ENCODE measurements around the gene PODN.

PODN gene

DNA sequence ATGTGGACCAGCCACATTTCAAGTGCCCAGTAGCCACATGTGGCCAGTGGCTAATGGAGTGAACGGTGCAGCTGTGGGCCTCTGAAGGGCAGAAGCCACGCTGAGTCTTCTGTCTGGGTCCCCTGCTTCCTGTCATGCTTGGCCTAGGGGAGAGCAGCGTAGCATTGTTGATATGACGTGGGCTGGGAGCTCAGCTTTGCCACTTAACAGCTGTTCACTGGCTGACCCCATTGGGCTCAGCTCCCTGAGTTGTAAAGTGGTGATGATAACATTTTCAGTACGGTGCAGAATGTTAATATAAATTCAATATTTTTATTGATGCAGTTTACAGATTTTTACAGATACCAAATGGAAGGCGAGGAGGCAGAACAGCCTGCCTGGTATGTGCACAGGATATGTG, 4.5 kb downstream of the PODN start:
- peaks cover 18% of the 10 kb centered on the region for H3K27me3 ChIP-seq (replicated peaks; ENCODE audit: insufficient read depth, low read length)

DNA sequence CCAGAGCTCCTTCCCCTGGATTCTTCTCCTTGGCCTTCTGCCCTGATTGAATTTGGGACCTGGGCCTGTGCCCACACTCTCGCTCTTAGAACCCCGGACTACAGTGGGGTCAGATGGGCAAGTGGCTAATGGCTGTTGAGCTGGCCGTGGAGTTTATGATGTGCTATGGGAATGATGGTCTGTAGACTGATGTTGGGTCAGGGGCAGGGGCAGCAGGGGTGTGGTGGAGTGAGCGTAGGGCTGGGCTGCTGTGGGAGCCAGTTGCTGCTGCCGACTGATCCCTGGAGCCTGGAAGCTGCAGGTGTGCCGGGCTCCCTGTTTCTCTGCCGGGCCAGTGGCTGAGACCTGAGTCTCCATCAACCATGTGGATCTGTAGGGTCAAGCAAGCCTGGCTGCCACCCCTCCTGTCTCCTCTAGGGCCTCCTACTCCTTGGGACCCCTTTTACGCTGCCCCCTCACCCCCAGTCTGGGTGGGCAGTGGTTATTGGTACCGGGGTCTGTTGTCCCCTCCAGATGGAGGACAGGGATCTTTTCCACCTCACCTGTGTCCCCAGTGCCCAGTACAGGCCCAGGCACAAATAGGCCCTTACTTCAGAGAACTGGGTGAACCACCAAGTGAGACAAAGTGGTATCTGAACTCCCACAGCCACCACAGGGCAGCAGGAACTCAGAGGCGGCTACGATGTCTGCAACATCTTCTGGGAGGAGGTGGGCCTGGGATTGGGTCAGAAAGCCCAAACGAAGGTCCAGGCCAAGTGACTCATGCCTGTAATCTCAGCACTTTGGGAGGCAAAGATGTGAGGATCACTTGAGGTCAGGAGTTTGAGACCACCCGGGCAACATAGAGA, 5.1 kb downstream of the PODN start:
- Histone ChIP-seq H3K4me2 (ENCODE audit: low read depth, low read length) (no peak overlapping the region), H3K9me2 (replicated peaks; ENCODE audit: insufficient read depth, low read length) (no peaks in the 10 kb centered on the region), H2AFZ (ENCODE audit: low read length) (no peak overlapping the region), H3K9ac (ENCODE audit: low read length) (no peak overlapping the region), H3K27ac (ENCODE audit: low read length) (no peak overlapping the region), H3K9me3 (replicated peaks; ENCODE audit: insufficient read depth, low read length) (no peaks in the 10 kb centered on the region), H3K27me3 (replicated peaks; ENCODE audit: insufficient read depth, low read length) (peaks cover 14% of the 10 kb centered on the region), H3K4me3 (ENCODE audit: low read length) (no peak overlapping the region), H3K79me2 (ENCODE audit: low read length) (no peaks in the 10 kb centered on the region), H4K20me1 (ENCODE audit: insufficient read depth, low read length) (no peaks in the 10 kb centered on the region), H3F3A (ENCODE audit: insufficient read depth, low read length) (no peaks in the 10 kb centered on the region), H3K36me3 (replicated peaks; ENCODE audit: insufficient read depth, low read length) (no peaks in the 10 kb centered on the region), H3K4me1 (ENCODE audit: low read length) (no peaks in the 10 kb centered on the region)
- no peak for DNase-seq
- TF ChIP-seq EZH2phosphoT487 (IDR thresholded peaks at IDR 0.05; ENCODE audit: low read length): no peak
- no peak for TF ChIP-seq EZH2 (optimal IDR thresholded peaks at IDR 0.05; ENCODE audit: low read depth, low read length)

More for the DNA sequence above, 4.5 kb downstream of the PODN start:
- H3K4me3 ChIP-seq (ENCODE audit: low read length): no peak overlapping the region
- no peak overlapping the region for H3K9ac ChIP-seq (ENCODE audit: low read length)
- H3K36me3 ChIP-seq (replicated peaks; ENCODE audit: insufficient read depth, low read length): no peaks in the 10 kb centered on the region
- H3K4me2 ChIP-seq (ENCODE audit: low read depth, low read length): no peak overlapping the region
- no peaks in the 10 kb centered on the region for H3K9me3 ChIP-seq (replicated peaks; ENCODE audit: insufficient read depth, low read length)
- no peaks in the 10 kb centered on the region for H3K9me2 ChIP-seq (replicated peaks; ENCODE audit: insufficient read depth, low read length)
- H3K27ac ChIP-seq (ENCODE audit: low read length): no peak overlapping the region
- H4K20me1 ChIP-seq (ENCODE audit: insufficient read depth, low read length): no peaks in the 10 kb centered on the region
- no peak overlapping the region for H2AFZ ChIP-seq (ENCODE audit: low read length)
- no peak for DNase-seq
- TF ChIP-seq, protein P1, sequence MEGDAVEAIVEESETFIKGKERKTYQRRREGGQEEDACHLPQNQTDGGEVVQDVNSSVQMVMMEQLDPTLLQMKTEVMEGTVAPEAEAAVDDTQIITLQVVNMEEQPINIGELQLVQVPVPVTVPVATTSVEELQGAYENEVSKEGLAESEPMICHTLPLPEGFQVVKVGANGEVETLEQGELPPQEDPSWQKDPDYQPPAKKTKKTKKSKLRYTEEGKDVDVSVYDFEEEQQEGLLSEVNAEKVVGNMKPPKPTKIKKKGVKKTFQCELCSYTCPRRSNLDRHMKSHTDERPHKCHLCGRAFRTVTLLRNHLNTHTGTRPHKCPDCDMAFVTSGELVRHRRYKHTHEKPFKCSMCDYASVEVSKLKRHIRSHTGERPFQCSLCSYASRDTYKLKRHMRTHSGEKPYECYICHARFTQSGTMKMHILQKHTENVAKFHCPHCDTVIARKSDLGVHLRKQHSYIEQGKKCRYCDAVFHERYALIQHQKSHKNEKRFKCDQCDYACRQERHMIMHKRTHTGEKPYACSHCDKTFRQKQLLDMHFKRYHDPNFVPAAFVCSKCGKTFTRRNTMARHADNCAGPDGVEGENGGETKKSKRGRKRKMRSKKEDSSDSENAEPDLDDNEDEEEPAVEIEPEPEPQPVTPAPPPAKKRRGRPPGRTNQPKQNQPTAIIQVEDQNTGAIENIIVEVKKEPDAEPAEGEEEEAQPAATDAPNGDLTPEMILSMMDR (IDR thresholded peaks at IDR 0.05; ENCODE audit: low read length): no peak
- TF ChIP-seq EZH2phosphoT487 (IDR thresholded peaks at IDR 0.05; ENCODE audit: low read length): no peak
- TF ChIP-seq EZH2 (optimal IDR thresholded peaks at IDR 0.05; ENCODE audit: low read depth, low read length): no peak
- H3F3A ChIP-seq (ENCODE audit: insufficient read depth, low read length): no peaks in the 10 kb centered on the region
- H3K79me2 ChIP-seq (ENCODE audit: low read length): no peaks in the 10 kb centered on the region
- H3K4me1 ChIP-seq (ENCODE audit: low read length): no peaks in the 10 kb centered on the region

DNA sequence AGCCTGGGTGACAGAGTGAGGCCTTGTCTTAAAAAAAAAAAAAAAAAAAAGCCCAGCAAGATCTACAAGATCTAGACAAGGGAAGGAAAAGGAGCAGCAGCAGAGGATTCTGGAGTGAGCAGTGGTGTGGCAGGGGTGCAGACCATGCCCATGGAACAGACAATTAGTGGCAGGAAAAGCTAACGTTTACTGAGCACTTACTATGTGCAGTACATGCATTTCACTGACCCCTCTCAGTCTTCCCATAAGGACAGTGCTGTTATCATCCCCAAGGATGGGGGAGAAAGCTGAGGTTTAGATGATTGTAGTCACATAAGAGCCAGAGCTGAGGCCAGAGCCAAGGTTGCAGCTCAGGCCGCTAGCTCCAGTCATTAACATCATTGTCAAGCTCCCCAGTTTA, 5.9 kb downstream of the PODN start:
- H3K27ac ChIP-seq (ENCODE audit: low read length): no peak overlapping the region

DNA sequence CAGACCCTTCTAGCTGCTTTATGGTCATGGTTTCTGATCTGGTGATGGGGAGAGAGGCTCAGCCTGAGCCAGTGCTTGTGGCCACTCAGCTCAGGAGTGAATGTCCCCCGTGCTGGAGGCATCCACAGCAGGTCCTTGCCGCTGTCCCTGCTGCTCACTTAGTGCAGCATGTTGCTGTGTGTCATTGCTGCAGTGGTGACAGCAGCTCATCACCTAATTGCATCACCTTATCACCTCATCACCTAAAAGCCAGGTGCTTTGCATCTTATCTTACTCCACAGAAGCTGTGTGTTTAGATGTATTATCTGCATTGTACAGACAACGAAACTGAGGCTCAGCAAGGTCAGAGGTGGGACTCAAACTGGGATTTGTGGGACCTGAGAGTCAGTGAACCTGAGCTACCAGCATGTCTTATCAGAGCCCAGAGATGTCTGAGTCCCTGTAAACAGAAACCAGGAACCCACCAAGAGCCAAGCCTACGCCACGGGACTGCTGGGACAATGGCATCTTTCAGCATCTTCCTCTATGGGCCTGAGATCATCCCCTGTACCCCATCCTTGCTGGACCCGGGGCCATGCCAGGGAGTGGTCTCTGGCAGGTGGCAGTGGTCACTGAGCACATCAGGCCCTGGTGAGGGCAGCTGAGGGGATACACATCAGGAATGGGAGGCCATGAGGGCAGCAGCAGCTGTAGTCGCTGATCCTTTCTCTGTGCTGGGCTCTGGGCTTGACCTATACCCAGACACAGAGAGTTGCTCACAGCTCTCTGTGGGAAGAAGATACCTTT, 6.5 kb downstream of the PODN start:
- Histone ChIP-seq H3K9me2 (replicated peaks; ENCODE audit: insufficient read depth, low read length) (no peaks in the 10 kb centered on the region), H3K9ac (ENCODE audit: low read length) (no peak overlapping the region), H3K36me3 (replicated peaks; ENCODE audit: insufficient read depth, low read length) (no peaks in the 10 kb centered on the region), H3K4me1 (ENCODE audit: low read length) (no peaks in the 10 kb centered on the region), H2AFZ (ENCODE audit: low read length) (no peak overlapping the region), H3K27ac (ENCODE audit: low read length) (no peak overlapping the region), H3K79me2 (ENCODE audit: low read length) (no peaks in the 10 kb centered on the region), H3K27me3 (replicated peaks; ENCODE audit: insufficient read depth, low read length) (no peaks in the 10 kb centered on the region), H3K4me2 (ENCODE audit: low read depth, low read length) (no peak overlapping the region), H4K20me1 (ENCODE audit: insufficient read depth, low read length) (no peaks in the 10 kb centered on the region), H3K9me3 (replicated peaks; ENCODE audit: insufficient read depth, low read length) (no peaks in the 10 kb centered on the region), H3F3A (ENCODE audit: insufficient read depth, low read length) (no peaks in the 10 kb centered on the region), H3K4me3 (ENCODE audit: low read length) (no peak overlapping the region)
- DNase-seq: no peak
- TF ChIP-seq, protein P1 (IDR thresholded peaks at IDR 0.05; ENCODE audit: low read length): no peak
- TF ChIP-seq EZH2phosphoT487 (IDR thresholded peaks at IDR 0.05; ENCODE audit: low read length) (no peak), EZH2 (optimal IDR thresholded peaks at IDR 0.05; ENCODE audit: low read depth, low read length) (no peak)

More for the DNA sequence above, 5.9 kb downstream of the PODN start:
- Histone ChIP-seq H3K79me2 (ENCODE audit: low read length) (no peaks in the 10 kb centered on the region), H3K4me3 (ENCODE audit: low read length) (no peak overlapping the region), H3K4me2 (ENCODE audit: low read depth, low read length) (no peak overlapping the region), H3K36me3 (replicated peaks; ENCODE audit: insufficient read depth, low read length) (no peaks in the 10 kb centered on the region), H3K9me3 (replicated peaks; ENCODE audit: insufficient read depth, low read length) (no peaks in the 10 kb centered on the region), H3F3A (ENCODE audit: insufficient read depth, low read length) (no peaks in the 10 kb centered on the region), H4K20me1 (ENCODE audit: insufficient read depth, low read length) (no peaks in the 10 kb centered on the region), H3K4me1 (ENCODE audit: low read length) (no peaks in the 10 kb centered on the region), H2AFZ (ENCODE audit: low read length) (no peak overlapping the region), H3K9me2 (replicated peaks; ENCODE audit: insufficient read depth, low read length) (no peaks in the 10 kb centered on the region), H3K9ac (ENCODE audit: low read length) (no peak overlapping the region), H3K27me3 (replicated peaks; ENCODE audit: insufficient read depth, low read length) (peaks cover 6% of the 10 kb centered on the region)
- DNase-seq: no peak
- TF ChIP-seq EZH2phosphoT487 (IDR thresholded peaks at IDR 0.05; ENCODE audit: low read length): no peak
